ENCODE results near the gene IMMP2L.
A peak's percentile ranks its signal among the peaks of the same experiment; 100 is the strongest.

Gene IMMP2L

GRCh38 chr7:111145472-111145871 is 416.8 kb downstream of the IMMP2L start:
- ATAC-seq (ENCODE audit: low read depth) (no peak), DNase-seq (ENCODE audit: low spot score) (no peak)
- Histone ChIP-seq H3K27me3 (ENCODE audit: insufficient read depth, poor library complexity, severe bottlenecking) (no peaks in the 10 kb centered on the region), H3K36me3 (ENCODE audit: low read depth) (no peaks in the 10 kb centered on the region), H3K4me1 (ENCODE audit: insufficient read depth, poor library complexity, severe bottlenecking) (no peaks in the 10 kb centered on the region), H3K9me3 (ENCODE audit: severe bottlenecking) (no peaks in the 10 kb centered on the region), H3K4me3 (ENCODE audit: severe bottlenecking) (no peak overlapping the region), H3K27ac (ENCODE audit: poor library complexity, severe bottlenecking) (no peak overlapping the region)
- TF ChIP-seq CTCF (IDR thresholded peaks at IDR 0.05; ENCODE audit: poor library complexity, severe bottlenecking), result no peak

- H3K4me3 ChIP-seq (ENCODE audit: severe bottlenecking), result no peak overlapping the region
- DNase-seq (ENCODE audit: low spot score) (no peak), ATAC-seq (ENCODE audit: low read depth) (no peak)
These were observed 422.0 kb downstream of the IMMP2L start for GRCh38 chr7:111140091-111140865.

GRCh38 chr7:111138586-111138985 is 423.7 kb downstream of the IMMP2L start:
- no peak overlapping the region for H3K4me3 ChIP-seq (ENCODE audit: severe bottlenecking)
- peaks cover 8% of the 10 kb centered on the region for H3K4me1 ChIP-seq (ENCODE audit: insufficient read depth, poor library complexity, severe bottlenecking)
- no peak for TF ChIP-seq CTCF (IDR thresholded peaks at IDR 0.05; ENCODE audit: poor library complexity, severe bottlenecking)
- no peaks in the 10 kb centered on the region for H3K27me3 ChIP-seq (ENCODE audit: insufficient read depth, poor library complexity, severe bottlenecking)
- ATAC-seq (ENCODE audit: low read depth) (no peak), DNase-seq (ENCODE audit: low spot score) (no peak)
- no peaks in the 10 kb centered on the region for H3K36me3 ChIP-seq (ENCODE audit: low read depth)
- H3K9me3 ChIP-seq (ENCODE audit: severe bottlenecking), result no peaks in the 10 kb centered on the region
- H3K27ac ChIP-seq (ENCODE audit: poor library complexity, severe bottlenecking), result no peak overlapping the region

More at GRCh38 chr7:111140091-111140865, 422.0 kb downstream of the IMMP2L start:
- Histone ChIP-seq H3K36me3 (ENCODE audit: low read depth) (no peaks in the 10 kb centered on the region), H3K4me1 (ENCODE audit: insufficient read depth, poor library complexity, severe bottlenecking) (peaks cover 8% of the 10 kb centered on the region), H3K27ac (ENCODE audit: poor library complexity, severe bottlenecking) (no peak overlapping the region), H3K27me3 (ENCODE audit: insufficient read depth, poor library complexity, severe bottlenecking) (no peaks in the 10 kb centered on the region), H3K9me3 (ENCODE audit: severe bottlenecking) (no peaks in the 10 kb centered on the region)
- TF ChIP-seq CTCF (IDR thresholded peaks at IDR 0.05; ENCODE audit: poor library complexity, severe bottlenecking), result no peak

GRCh38 chr7:111138193-111138569 is 424.1 kb downstream of the IMMP2L start:
- no peak for DNase-seq (ENCODE audit: low spot score)
- TF ChIP-seq CTCF (IDR thresholded peaks at IDR 0.05; ENCODE audit: poor library complexity, severe bottlenecking), result no peak
- no peak overlapping the region for H3K4me3 ChIP-seq (ENCODE audit: severe bottlenecking)
- ATAC-seq (ENCODE audit: low read depth), result peak; percentile 51; the same call in 2 of the 3 replicates
- no peaks in the 10 kb centered on the region for H3K36me3 ChIP-seq (ENCODE audit: low read depth)
- no peaks in the 10 kb centered on the region for H3K27me3 ChIP-seq (ENCODE audit: insufficient read depth, poor library complexity, severe bottlenecking)
- H3K27ac ChIP-seq (ENCODE audit: poor library complexity, severe bottlenecking), result no peak overlapping the region
- no peaks in the 10 kb centered on the region for H3K9me3 ChIP-seq (ENCODE audit: severe bottlenecking)
- H3K4me1 ChIP-seq (ENCODE audit: insufficient read depth, poor library complexity, severe bottlenecking), result peaks cover 8% of the 10 kb centered on the region

Measured in RWPE2 (cell line).